ENCODE data around the gene AFDN.

The AFDN gene

DNA sequence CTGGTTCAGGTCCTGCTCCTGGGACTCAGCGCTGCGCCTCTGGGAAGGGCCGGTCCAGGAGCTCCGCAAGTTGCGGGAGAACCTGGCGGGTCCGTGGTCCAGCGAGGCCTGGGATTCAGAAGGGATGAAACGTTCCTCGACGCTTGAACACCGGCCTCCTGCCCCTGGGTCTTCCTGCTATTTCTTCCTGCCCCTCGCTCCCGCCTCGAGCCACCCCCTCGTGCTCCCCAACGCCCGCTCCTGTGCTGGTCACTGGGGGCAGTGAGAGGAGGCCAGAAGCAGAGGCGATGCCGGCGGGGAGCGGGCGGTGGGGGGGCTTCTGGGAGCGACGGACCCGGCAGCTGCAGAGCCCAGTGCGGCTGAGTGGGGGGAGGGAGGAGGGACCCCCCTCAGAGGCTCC lies 150.0 kb downstream of the AFDN start:
- in situ Hi-C loops (cut with HindIII; ENCODE audit: low sequenced_read_pairs) = no loop called here

DNA sequence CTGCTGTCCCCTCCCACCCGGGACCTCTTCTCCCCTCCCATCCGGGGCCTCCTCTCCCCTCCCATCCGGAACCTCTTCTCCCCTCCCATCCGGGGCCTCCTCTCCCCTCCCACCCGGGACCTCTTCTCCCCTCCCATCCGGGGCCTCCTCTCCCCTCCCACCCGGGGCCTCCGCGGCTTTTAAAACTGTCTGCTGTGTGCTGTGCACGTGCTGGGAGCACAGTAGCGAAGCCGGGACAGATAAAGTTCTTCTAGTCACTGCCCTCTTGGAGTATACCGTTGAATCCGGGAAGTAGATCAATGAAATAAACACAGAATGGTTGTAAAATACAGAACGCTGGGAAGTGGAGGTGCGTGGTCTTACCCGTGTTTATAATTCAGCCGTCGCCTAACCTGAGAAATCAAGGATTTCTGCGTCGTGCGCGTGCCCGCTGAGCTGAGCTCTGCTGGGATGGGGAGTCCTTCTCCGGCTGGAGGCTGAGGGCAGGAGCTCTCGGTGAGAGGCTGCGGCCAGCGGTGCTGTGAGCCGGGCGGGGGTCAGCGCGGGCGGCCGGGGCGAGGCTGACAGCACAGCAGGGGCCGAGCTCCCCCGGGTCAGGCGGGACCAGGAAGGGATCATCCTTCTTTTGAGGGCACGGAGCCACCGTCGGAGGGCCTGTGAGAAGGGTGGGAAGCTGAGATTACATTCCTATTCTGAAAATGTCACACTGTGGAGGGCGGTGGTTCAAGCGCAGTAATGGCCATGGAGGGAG lies 151.2 kb downstream of the AFDN start:
- in situ Hi-C loops (cut with HindIII; ENCODE audit: low sequenced_read_pairs) = no loop called here

GRCh38 chr6:167978607-167979006 lies 151.9 kb downstream of the AFDN start:
- in situ Hi-C loops (cut with HindIII; ENCODE audit: low sequenced_read_pairs) = no loop called here

DNA sequence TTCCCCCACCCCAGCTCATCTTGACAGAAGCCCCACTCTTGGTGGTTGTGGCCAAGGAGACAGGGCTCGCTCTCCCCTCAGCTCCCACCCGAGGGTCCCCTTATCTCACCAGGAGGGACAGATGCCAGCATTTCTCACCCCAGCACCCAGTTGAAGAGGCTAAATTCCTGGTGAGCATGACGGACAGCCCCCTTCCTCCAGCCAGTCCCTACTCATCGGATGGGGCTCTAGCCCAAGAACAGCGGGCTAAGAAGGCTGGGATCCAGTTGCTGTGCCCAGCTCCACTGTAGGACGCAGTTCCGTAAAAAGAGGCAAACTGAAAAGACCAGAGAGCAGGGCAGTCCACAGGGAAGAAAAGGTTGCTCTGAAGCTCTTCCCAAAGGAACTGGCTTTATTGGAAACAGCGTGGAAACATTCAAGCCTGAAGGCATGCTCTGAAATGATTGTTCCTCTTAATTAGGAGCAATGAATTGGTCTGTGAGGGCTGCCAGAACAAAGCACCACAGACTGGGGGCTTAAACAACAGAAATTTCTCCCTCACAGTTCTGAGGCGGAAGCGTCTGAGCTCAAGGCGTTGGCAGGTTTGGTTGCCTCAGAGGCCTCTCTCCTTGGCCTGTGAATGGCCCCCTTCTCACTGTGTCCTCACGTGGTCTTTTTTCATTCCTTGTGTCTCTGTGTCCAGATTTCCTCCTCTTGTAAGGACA lies 152.9 kb downstream of the AFDN start:
- in situ Hi-C loops (cut with HindIII; ENCODE audit: low sequenced_read_pairs) = no loop called here

GRCh38 chr6:167980911-167981580 lies 154.3 kb downstream of the AFDN start:
- in situ Hi-C loops (cut with HindIII; ENCODE audit: low sequenced_read_pairs) = no loop called here

- in situ Hi-C loops (cut with HindIII; ENCODE audit: low sequenced_read_pairs) = no loop called here
These were observed 155.3 kb downstream of the AFDN start for GRCh38 chr6:167981916-167982462.

DNA sequence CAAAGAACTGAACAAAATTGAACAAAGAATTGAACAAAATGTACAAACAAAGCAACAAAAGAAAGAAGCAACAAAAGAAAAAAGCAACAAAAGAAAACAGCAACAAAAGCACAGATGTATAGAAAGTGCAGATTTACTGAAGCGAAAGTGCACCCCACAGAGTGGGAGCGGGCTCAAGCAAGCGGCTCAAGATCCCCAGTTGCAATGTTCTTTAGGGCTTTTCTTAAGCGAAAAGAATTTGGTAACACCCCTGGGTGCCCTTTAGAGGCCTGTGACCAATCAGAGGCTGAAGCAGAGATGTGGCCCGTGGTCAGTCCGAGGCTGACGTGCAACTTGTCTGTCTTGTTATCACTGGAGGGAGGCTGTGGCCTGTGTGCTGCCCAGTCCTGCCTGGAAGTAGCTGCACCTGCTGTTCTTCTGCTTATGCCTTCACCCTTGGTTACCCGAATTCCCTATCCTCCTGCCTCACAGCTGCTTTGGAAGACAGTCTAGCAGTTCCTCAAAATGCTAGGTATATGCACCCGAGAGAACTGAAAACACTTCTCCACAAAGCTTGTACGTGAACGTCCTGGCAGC lies 157.5 kb downstream of the AFDN start:
- in situ Hi-C loops (cut with HindIII; ENCODE audit: low sequenced_read_pairs) = no loop called here

- in situ Hi-C loops (cut with HindIII; ENCODE audit: low sequenced_read_pairs) = no loop called here
These were observed 158.3 kb downstream of the AFDN start for GRCh38 chr6:167984876-167985604.

DNA sequence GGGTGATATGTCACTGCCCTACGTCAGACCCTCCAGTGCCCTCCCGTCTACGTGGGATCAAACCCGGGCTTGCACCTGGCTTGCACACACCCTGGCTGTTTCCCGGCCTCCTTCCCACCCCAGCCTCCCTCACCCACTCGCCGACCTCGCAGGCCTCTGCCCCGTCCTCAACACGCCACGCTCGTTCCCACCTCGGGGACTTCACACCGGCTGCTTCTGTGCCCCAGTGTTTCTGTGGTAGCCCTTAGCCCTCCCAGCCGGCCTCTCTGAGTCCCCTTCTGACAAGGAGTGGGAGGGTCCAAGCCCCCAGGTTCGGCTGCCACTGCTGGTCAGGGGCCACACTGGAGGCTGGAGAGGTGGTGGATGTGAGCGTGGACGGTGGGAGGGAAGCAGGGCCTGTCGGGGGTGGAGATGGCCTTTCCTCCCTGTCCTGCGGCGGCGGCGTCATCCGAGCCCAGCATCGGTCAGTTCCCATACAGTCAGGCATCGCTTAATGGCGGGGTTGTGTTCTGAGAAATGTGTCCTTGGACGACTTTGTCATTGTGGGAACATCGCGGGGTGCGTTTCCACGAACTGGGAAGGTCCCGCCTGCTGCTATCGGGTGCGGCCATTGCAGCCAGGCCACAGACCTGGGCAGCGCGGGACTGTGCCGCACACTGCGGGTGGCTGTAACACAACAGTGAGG lies 159.3 kb downstream of the AFDN start:
- in situ Hi-C loops (cut with HindIII; ENCODE audit: low sequenced_read_pairs) = no loop called here

GRCh38 chr6:167987396-167988153 lies 160.9 kb downstream of the AFDN start:
- in situ Hi-C loops (cut with HindIII; ENCODE audit: low sequenced_read_pairs) = no loop called here

- in situ Hi-C loops (cut with HindIII; ENCODE audit: low sequenced_read_pairs) = no loop called here
These were observed 161.4 kb downstream of the AFDN start for GRCh38 chr6:167988154-167988495.

GRCh38 chr6:167988945-167989841 lies 162.5 kb downstream of the AFDN start:
- in situ Hi-C loops (cut with HindIII; ENCODE audit: low sequenced_read_pairs) = no loop called here

DNA sequence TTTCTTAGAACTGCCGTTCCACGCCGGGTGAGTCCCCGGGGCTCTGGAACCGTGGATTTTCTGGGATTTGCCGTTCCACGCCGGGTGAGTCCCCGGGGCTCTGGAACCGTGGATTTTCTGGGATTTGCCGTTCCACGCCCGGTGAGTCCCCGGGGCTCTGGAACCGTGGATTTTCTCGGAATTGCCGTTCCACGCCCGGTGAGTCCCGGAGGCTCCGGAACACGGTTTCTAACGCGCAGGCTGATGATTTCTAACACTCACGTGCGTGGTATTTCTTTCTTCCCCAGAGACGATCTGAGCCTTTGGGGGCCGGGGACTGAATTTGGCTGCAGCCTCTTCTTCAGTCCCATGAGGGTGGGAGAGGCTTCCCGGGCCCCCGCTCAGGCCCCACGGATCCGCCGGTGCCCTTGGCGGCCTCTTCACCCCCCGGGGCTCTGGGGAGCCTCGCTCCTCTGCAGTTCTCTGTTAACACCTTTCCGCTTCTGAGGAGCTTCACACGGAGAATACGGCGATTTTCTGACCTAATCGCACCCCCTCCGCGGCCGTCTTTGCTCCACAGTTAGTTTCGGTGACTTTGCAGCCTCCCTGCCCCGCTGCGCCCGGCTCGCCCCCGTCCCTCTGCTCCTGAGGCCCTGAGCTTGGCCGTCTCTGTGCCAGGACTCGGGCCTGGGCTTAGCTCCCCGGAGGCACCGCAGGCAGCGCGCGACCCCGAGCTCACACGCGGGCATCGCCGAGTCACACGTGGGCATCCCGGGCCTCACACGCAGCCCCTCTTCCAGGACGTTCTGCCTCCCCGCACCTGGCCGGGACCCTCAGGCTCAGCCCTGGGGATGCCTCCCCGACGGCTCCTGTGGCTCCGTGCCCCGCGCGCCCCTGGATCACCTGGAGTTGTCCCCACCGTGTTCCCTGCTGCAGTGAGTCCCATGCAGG lies 163.6 kb downstream of the AFDN start:
- in situ Hi-C loops (cut with HindIII; ENCODE audit: low sequenced_read_pairs) = no loop called here

DNA sequence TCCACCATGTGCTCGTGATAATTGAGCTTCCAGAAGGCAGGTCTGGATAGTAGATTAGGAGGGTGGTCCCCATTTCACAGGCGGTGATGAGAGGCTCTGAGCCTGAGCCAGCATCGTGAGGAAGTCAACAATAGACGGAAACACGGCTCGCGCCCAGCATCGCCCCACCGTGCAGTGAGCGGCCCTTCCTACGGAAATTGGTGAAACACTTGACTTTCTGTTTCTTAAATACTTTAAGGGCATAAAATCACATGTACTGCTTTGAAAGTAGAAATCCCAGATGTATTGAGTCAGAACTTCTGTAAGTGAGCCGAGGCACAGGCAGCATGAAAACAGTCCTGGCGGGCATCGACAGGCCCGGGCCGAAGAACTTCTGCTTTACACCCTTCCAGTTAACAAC lies 166.5 kb downstream of the AFDN start:
- in situ Hi-C loops (cut with HindIII; ENCODE audit: low sequenced_read_pairs) = no loop called here

DNA sequence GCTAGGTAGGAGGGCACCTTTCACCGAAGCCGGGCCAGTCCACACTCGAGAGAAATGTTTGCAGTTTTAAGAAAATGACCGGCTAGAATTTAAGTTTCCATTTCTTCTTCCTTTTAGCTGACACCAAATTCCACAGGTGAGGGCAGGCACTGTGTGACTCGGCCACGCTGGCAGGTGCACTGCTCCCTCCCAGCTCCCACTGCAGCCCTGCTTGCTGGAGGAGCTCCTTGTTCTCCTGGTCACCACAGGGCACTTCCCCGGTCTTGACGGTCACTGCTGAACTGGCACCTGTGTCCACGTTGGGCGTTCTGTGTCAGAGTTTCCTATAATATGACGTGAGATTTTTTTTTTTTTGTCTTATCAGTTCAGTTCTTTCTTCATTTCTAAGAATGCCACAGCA lies 167.1 kb downstream of the AFDN start:
- in situ Hi-C loops (cut with HindIII; ENCODE audit: low sequenced_read_pairs) = no loop called here

DNA sequence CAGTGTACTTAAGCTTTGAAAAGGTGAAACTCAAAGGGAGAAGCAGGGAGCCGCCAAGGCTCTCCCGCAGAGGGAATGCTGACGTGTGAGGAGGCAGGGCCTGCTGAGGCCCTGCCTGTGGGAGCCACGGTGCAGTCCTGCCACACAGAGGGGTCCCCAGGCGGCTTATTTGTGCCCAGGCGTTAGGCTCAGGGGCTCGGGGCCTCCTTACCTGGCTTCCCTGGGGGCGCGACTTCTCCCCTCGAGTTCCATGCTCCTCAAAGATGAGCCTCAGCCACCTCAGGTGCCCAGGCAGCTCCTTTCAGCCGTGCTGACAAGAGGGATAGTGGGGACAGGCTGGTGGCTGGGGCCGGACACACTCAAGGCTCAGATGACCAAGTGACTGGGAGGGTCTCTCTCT lies 168.6 kb downstream of the AFDN start:
- in situ Hi-C loops (cut with HindIII; ENCODE audit: low sequenced_read_pairs) = loop anchor here (5.0 kb wide), 1 partner anchor 37 kb away; no protein-coding TSS in a partner anchor

DNA sequence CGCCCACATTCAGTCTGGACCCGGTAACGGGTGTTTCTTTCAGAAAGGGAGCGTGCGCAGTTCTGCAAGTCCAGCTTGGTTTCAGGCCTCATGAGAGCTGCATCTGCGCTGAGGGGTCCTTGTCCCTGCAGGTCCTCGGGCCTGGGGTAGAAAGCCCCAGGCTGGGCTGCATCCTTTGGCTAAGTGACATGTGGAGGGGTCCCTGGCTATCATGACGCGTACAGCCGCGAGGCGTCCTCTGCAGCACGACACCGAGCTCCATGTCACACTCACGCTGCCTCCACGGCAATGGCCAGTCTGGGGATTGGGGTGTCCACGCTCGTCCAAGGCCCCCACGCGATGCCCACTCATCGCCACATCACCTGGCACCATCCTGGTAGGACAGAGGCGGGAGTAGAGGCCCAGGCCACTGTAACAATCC lies 169.0 kb downstream of the AFDN start:
- in situ Hi-C loops (cut with HindIII; ENCODE audit: low sequenced_read_pairs) = loop anchor here (5.0 kb wide), 1 partner anchor 37 kb away; no protein-coding TSS in a partner anchor
